ENCODE results near the gene CISTR.

- no peak for TF ChIP-seq POLR2AphosphoS5 (IDR thresholded peaks at IDR 0.05; ENCODE audit: borderline replicate concordance, low read depth, low read length)
- no peak for TF ChIP-seq EZH2 (IDR thresholded peaks at IDR 0.05)
These were observed 15.2 kb downstream of the CISTR start for GRCh38 chr12:53736592-53736991.

All from SK-N-MC (cell line).